Occipital lobe (tissue), 2 donors: Measurements from ENCODE around the gene RAC3. TPM values are rescaled to one million over a fixed set of nuclear protein-coding genes. Genes with fewer than 3 reads are reported as not detected.

Experiments
- DNase-seq: peaks from one replicate; lab custom pipeline; 2025; lab: John Stamatoyannopoulos, UW
- total RNA-seq: library from RNA; depleted of rRNA; stranded (reverse); fragments of >200 nt; gene quantifications from one replicate; pipeline ENCODE4 v1.2.3, GENCODE V29; 2014

RAC3 gene
- total RNA-seq, 1 donor from 2014 or later, result 76.0 TPM

GRCh38 chr17:82072827-82073226 lies 41.3 kb downstream of the RAC3 start:
- DNase-seq, result no peak

GRCh38 chr17:82073446-82073845 lies 42.0 kb downstream of the RAC3 start:
- DNase-seq, result no peak

DNA sequence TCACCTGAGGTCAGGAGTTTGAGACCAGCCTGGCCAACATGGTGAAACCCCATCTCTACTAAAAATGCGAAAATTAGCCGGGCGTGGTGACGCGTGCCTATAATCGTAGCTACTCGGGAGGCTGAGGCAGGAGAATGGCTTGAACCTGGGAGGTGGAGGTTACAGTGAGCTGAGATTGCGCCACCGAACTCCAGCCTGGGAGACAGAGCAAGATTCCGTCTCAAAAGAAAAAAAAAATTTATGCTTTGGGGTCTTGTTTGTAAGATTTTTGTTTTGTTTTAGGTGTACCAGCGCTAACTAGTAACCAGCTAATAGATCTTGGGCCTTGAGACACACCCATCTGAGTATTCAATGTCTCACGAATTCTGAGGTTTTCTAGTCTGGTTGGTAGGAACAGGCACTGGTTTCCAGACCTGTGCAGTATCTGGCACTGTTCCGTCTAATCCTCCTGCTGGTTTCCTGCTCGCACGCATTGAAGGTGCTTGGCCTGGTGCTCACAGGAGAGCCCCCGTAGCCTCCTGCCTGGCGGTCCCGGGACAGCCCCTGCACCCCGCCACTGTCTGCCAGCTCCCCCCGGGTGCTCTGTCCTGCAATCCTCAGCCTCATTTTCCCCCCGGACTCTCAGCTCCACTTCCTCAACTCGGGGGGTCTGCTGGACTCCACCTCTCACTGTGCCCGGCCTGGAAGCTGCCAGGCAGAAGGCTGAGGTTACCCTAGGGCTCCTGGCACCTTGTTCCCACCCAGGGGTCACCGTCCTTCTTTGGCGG lies 44.7 kb downstream of the RAC3 start:
- no peak for DNase-seq

DNA sequence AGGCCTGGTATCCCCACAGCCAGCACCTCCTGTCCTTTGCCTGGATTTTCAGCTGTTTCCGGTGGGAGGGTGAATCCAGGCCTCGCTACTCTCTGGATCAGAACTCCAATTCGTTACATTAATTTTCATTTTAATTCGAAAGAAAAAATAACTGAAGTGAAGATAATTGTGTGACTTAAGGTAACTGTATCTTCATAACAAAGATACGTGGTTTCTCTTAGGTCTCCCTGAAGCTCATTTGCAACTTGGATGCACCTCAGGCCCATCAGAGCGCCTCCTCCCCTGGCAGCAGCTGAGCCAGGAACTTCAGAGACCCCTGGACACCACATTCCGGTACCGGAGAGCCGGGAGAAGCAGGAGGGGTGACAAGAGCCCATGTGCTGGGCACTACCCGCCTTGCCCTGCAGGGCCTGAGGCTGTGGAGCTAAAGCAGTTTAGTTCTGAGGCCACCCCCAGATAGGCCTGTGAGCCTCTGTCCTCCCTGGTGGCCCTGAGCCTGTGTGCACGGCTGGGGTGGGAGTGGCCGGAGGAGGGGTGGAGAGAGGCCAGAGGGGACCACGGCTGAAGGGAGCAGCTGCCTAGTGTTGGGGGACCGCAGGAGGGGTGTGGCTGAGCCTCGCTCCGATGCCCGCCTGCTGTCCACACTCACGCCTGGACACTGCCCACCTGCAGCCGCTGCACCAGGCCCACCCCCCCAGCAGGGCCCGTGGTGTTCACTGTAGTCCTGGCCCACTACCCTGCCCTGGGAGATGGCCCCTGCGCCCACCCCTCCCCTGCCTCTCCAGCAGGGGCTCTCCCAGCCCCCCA lies 45.5 kb downstream of the RAC3 start:
- DNase-seq, result no peak

DNA sequence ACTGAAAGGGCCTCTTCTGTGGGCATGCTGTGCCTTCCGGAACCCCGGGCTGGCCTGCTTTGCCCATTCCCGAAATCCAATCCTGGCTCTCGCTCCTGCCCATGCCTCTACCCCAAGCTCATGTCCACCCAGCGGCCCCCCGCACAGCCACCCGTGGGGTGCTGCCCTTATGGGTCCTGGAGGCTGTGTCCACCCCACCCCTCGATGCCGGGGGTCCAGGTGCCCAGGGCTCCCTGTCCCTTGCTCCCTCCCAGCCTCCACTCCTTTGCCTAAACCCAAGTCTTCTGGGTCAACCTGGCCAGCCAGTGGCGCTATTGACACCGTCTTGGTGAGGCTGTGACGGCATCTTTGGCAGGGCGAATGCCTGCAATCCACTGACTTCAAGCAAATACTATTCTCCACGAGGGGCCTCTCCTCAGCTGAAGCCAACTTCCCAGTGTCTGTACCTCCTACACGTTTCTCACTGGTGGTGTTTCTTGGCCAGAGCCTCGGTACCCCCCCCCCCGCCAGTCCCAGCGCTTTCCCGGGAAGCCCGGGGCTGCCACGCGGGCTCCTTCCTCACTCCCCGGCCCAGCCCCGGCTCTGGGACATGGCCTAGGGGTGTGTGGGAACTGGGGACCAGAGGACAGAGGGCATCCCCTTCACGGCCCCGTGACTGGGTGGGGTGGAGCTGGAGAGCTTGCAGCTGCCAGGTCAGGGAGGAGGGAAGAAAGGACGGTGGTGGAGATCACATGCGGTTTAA lies 46.3 kb downstream of the RAC3 start:
- no peak for DNase-seq

- DNase-seq, result no peak
Measured at GRCh38 chr17:82078433-82078832, 47.0 kb downstream of the RAC3 start.

GRCh38 chr17:82079001-82079677 lies 47.7 kb downstream of the RAC3 start:
- no peak for DNase-seq

- no peak for DNase-seq
Measured at GRCh38 chr17:82080048-82080788, 48.7 kb downstream of the RAC3 start.

DNA sequence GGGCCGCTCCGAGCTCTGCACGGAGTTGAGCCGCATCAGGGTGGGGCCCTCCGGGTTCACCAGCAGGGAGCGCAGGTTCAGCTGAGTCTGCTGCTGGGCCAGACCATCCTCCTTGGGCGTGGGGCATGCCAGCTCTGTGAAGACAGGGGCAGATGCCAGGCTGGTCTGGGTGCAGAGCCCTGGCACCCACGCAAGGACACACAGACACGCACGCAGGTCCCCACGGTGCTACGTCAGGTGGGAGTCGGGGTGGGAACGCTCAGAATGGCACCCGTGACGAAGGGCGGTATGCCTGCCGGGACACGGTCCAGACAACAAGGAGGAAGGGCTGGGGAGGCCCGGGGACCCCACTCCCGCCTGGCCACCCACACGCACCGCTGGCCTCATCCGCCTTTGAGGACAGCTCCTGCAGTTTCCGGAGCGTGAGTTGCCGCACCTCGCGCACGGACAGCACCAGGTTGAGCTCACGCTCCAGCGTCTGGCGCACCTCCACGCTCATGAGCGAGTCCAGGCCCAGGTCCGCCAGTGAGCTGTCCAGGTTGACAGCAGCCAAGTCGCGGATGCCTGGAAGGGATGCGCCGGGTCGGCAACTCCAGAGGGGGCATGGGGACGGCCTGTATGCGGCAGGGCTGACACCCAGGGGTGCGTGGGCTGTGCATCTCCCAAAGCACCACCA lies 49.4 kb downstream of the RAC3 start:
- no peak for DNase-seq

GRCh38 chr17:82081546-82081945 lies 50.1 kb downstream of the RAC3 start:
- no peak for DNase-seq

GRCh38 chr17:82081966-82082365 lies 50.5 kb downstream of the RAC3 start:
- DNase-seq, result no peak

GRCh38 chr17:82082456-82082855 lies 51.0 kb downstream of the RAC3 start:
- DNase-seq, result no peak

DNA sequence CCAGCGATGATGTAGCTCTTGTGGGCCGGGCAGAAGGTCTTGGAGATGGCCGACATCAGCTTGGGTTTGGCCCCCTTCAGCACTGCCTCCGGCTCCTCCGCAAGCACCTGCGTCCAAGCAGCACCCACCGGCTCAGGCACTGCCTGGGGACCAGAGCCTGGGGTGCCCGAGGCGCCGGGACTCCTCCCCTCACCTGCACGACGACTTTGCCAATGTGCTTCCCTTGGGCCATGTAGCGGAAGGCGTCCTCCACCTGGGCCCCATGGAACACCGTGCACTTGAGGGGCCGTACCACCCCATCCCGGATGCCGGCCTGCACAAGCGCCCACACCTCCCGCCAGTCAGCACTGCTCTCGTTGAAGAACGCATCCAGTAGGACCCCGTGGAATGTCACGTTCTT lies 51.5 kb downstream of the RAC3 start:
- no peak for DNase-seq

Other genes starting within 250 kb of the RAC3 start
- gene GCGR, start 227.5 kb upstream of the RAC3 start, total RNA-seq, result not detected
- 85.9 TPM for gene MCRIP1, start 198.4 kb upstream of the RAC3 start, total RNA-seq
- not detected for gene PPP1R27, start 196.6 kb upstream of the RAC3 start, total RNA-seq
- 57.4 TPM for gene P4HB, start 171.1 kb upstream of the RAC3 start, total RNA-seq
- 22.9 TPM for gene ARHGDIA, start 160.3 kb upstream of the RAC3 start, total RNA-seq
- 78.3 TPM for gene ALYREF, start 140.1 kb upstream of the RAC3 start, total RNA-seq
- 43.0 TPM for gene ANAPC11, start 140.0 kb upstream of the RAC3 start, total RNA-seq
- gene NPB, start 129.4 kb upstream of the RAC3 start, total RNA-seq, result 2.0 TPM
- gene PCYT2, start 120.3 kb upstream of the RAC3 start, total RNA-seq, result 24.5 TPM
- 8.0 TPM for gene SIRT7, start 113.5 kb upstream of the RAC3 start, total RNA-seq
- gene MAFG, start 103.9 kb upstream of the RAC3 start, total RNA-seq, result 16.5 TPM
- 17.6 TPM for gene PYCR1, start 94.4 kb upstream of the RAC3 start, total RNA-seq
- 0.16 TPM for gene MYADML2, start 84.4 kb upstream of the RAC3 start, total RNA-seq
- gene NOTUM, start 70.5 kb upstream of the RAC3 start, total RNA-seq, result 0.31 TPM
- 11.1 TPM for gene ASPSCR1, start 54.0 kb upstream of the RAC3 start, total RNA-seq
- 29.2 TPM for gene CENPX, start 8.8 kb upstream of the RAC3 start, total RNA-seq
- 14.2 TPM for gene LRRC45, start 8.4 kb upstream of the RAC3 start, total RNA-seq
- 18.1 TPM for gene DCXR, start 6.0 kb downstream of the RAC3 start, total RNA-seq
- gene RFNG, start 20.1 kb downstream of the RAC3 start, total RNA-seq, result 14.5 TPM
- gene GPS1, start 20.2 kb downstream of the RAC3 start, total RNA-seq, result 64.4 TPM
- 21.4 TPM for gene DUS1L, start 34.1 kb downstream of the RAC3 start, total RNA-seq
- 84.1 TPM for gene FASN, start 66.6 kb downstream of the RAC3 start, total RNA-seq
- gene CCDC57, start 181.2 kb downstream of the RAC3 start, total RNA-seq, result 18.6 TPM
- gene SLC16A3, start 197.4 kb downstream of the RAC3 start, total RNA-seq, result 4.2 TPM
- gene CSNK1D, start 242.0 kb downstream of the RAC3 start, total RNA-seq, result 23.9 TPM